Activated T-helper 1 cell treated with anti-CD3 and anti-CD28 coated beads, Interleukin-12 subunit alpha, Interleukin-12 subunit beta, Interleukin-2, Interleukin-4 antibody, amounts not matched to agents 30 ng/mL and 10 ng/mL and 1 ng/mL, durations not matched to agents 14 hours and 24 hours and 36 hours (primary cell): Measurements from ENCODE around the gene PLXNB3. TPM values are rescaled to one million over a fixed set of nuclear protein-coding genes. Genes with fewer than 3 reads are reported as not detected.
A peak's percentile ranks its signal among the peaks of the same experiment; 100 is the strongest.
"Not testable (repeated sequence)": the region's sequence is repeated elsewhere in the genome, so short reads cannot be mapped to it uniquely, and the experiment has no call there.

Source experiments
- DNase-seq: peaks from one replicate; pipeline ENCODE4 v3.0.0; 2021; ENCODE audit warnings: low spot score
- H3K27ac Mint-ChIP-seq: one replicate; pipeline ENCODE4 v1.8.0; 2021; ENCODE audit warnings: mild to moderate bottlenecking, mixed read lengths
- H3K27me3 Mint-ChIP-seq: one replicate; pipeline ENCODE4 v1.8.0; 2022; ENCODE audit warnings: mild to moderate bottlenecking, moderate library complexity, mixed read lengths; ENCODE audit not compliant: insufficient read depth
- H3K36me3 Mint-ChIP-seq: one replicate; pipeline ENCODE4 v1.8.0; 2021; ENCODE audit warnings: low read depth, mixed read lengths
- H3K4me1 Mint-ChIP-seq: one replicate; pipeline ENCODE4 v1.8.0; 2021; ENCODE audit warnings: low read depth, mixed read lengths
- H3K4me3 Mint-ChIP-seq: one replicate; pipeline ENCODE4 v1.8.0; 2021; ENCODE audit warnings: mild to moderate bottlenecking, moderate library complexity, mixed read lengths
- H3K9me3 Mint-ChIP-seq: one replicate; pipeline ENCODE4 v1.8.0; 2021; ENCODE audit warnings: mixed read lengths
- intact Hi-C: fragments of 100-400 bp; cut with micrococcal nuclease; formaldehyde crosslinking; loops from one replicate; pipeline ENCODE4 v1.15.1; 2024
- total RNA-seq: library from RNA; stranded (reverse); gene quantifications from 2 replicates; pipeline ENCODE4 v1.2.3, GENCODE V29; 2022

PLXNB3 gene
- total RNA-seq, 1 donor from 2014 or later = 0.21 TPM

DNA sequence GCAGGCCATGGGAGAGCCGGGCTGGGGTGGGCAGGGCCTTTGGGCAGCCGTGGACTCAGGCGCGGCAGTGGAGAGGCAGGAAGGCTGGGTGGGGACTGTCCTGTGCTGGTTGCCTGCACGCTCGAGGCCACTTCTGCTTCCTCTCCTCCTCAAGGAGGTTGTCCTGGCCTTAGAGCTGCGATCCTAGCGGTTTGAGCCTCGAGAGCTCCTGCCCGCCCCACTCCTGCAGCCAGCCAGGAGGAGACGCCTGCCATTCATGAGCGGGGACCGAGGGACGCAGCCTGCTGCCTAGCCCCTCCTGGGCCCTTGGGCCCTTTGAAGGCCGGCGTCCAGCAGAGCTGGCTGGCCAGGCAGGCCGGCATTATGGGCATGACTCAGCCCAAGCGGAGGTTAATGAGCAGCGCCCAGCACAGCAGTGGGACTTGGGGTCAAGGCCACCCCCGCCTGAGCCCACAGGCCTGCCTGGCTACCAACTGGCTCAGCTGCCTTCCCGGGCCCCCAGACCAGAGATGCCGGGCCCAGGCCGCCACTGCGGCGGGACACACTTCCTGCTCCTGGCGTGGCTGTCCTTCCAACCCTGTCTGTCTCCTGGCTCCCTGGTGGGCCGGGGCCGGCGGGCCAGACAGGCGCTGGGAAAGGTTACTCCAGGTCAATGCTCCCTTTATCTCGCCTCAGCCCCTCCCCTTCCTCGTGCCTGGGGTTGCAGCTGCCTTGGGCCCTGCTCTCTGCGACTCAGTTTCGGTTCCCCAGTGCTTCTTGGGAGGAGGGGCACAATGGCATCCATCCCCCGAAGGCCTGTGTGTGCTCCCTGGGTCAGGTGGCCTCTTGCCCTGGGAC lies 37.5 kb upstream of the PLXNB3 start:
- Mint-ChIP-seq H3K27ac (peak overlapping the region; percentile 63), H3K9me3 (peaks cover 3% of the 10 kb centered on the region), H3K4me1 (peaks cover 28% of the 10 kb centered on the region), H3K27me3 (no peaks in the 10 kb centered on the region), H3K4me3 (peak overlapping the region; percentile 72), H3K36me3 (peaks cover 22% of the 10 kb centered on the region)
- peak; percentile 31 for DNase-seq
- intact Hi-C loops = loop anchor here (10.0 kb wide), 1 partner anchor 668 kb away; the partner anchor contains the start of gene RPL10

DNA sequence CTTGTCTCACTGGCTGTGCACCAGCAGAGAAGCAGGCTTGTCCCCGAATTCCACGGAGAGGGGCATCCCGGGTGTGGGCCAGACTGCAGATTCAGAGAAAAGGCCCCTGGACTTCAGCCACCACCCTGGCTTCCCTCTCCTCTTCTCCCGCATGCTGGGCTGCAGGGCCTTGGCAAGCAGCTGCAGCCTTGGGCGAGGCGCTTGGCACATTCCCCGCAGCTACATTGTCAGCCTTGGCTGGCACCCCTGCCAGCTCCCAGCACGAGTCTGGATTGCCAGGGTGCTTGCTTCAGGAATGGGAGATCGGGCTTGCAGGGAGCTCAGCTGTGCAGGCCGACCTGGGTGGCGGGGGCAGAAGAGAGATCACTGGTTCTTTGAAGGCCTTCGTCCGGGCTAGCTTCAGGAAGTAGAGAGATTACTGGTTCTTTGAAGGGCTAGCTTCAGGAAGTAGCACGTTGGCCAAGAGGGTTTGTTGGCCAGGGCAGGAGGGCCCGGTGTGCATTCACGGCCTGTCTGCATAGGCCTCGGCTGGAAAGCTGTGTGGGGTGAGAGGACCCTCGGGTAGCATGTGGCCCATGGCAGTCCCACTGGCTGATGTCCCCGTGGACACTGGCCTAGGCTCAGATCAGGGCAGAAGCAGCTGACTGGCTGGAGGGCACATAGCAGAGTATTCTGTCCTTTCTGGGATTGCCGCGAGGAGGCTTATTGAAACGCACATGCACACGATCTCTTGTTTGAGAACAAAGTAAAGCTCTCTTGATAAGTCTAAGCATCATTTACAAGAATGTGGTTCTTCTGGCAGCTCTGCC lies 36.7 kb upstream of the PLXNB3 start:
- peak overlapping the region; percentile 72 for H3K4me3 Mint-ChIP-seq
- intact Hi-C loops = loop anchor here (10.0 kb wide), 1 partner anchor 667 kb away; the partner anchor contains the start of gene RPL10
- peaks cover 23% of the 10 kb centered on the region for H3K36me3 Mint-ChIP-seq
- H3K4me1 Mint-ChIP-seq = peaks cover 31% of the 10 kb centered on the region
- H3K27me3 Mint-ChIP-seq = no peaks in the 10 kb centered on the region
- DNase-seq = no peak
- peak overlapping the region; percentile 63 for H3K27ac Mint-ChIP-seq
- H3K9me3 Mint-ChIP-seq = peaks cover 8% of the 10 kb centered on the region

DNA sequence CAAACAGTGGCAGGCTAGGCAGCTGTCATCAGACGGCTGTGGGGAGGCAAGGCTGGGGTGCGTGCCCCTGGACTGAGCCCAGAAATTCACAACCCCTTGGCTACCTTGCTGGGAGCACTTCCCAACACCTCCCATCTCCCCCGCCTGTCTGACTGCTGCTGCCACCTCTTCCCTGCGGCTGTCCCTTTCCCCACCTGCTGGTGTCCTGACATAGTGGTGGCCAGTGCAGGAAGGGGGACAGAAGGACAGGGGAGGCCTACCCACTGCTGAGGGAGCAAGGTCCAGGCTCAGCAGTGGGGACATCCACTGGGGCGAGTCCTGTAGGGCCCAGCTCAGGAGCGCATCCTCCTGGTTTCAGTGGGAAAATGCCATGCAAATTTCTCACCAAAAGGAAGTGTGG lies 36.0 kb upstream of the PLXNB3 start:
- H3K9me3 Mint-ChIP-seq = peaks cover 8% of the 10 kb centered on the region

DNA sequence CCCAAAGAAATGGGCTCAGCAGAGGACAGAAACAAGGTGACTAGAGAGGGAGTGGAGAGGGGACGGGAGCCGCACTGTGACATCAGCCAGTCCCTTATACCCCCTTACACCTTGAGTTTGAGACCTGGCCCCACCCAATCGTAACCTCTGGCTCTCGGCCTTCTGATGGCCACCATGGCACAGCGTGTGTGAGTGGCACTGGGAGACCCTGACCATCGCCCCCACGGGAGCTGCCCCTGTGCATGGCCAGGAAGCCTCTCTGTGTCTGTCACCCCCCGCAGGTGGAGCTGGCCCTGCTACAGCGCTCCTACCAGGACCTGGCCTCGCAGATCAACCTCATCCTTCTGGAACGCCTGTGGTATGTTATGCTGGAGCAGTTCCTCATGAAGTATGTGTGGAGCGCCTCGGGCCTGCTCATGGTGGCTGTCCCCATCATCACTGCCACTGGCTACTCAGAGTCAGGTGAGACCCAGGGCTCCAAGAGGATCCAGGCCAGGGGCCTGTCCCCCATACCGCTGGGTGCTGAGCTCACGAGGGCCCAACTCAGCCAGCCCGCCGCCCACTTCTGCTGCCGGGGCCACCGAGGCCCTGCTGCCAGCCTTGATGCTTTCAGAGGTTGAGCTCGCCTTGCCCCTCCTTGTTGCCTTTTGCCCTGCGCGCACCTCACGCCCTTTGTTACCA lies 35.0 kb upstream of the PLXNB3 start:
- H3K36me3 Mint-ChIP-seq = peaks cover 17% of the 10 kb centered on the region
- DNase-seq = no peak
- no peak overlapping the region for H3K4me3 Mint-ChIP-seq
- no peak overlapping the region for H3K27ac Mint-ChIP-seq
- H3K4me1 Mint-ChIP-seq = peaks cover 24% of the 10 kb centered on the region
- H3K9me3 Mint-ChIP-seq = peaks cover 8% of the 10 kb centered on the region
- no peaks in the 10 kb centered on the region for H3K27me3 Mint-ChIP-seq
- intact Hi-C loops = loop anchor here (10.0 kb wide), 1 partner anchor 666 kb away; the partner anchor contains the start of gene RPL10

More for the DNA sequence above, 36.0 kb upstream of the PLXNB3 start:
- Mint-ChIP-seq H3K27me3 (no peaks in the 10 kb centered on the region), H3K36me3 (peaks cover 17% of the 10 kb centered on the region), H3K4me1 (peaks cover 24% of the 10 kb centered on the region), H3K4me3 (no peak overlapping the region), H3K27ac (no peak overlapping the region)
- intact Hi-C loops = loop anchor here (10.0 kb wide), 1 partner anchor 667 kb away; the partner anchor contains the start of gene RPL10
- no peak for DNase-seq

DNA sequence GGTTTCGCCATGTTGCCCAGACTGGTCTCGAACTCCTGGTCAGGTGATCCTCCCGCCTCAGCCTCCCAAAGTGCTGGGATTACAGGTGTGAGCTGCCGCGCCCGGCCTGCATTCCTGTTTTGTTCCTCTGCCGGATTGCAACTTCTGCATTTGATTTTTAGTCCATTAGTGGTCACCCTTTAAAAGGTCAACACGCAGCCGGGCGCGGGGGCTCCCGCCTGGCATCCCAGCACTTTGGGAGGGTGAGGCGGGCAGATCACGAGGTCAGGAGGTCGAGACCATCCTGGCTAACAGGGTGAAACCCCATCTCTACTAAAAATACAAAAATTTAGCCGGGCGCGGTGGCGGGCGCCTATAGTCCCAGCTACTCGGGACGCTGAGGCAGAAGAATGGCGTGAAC lies 33.9 kb upstream of the PLXNB3 start:
- H3K4me3 Mint-ChIP-seq, intact Hi-C loops, H3K27ac Mint-ChIP-seq, H3K27me3 Mint-ChIP-seq, DNase-seq, H3K9me3 Mint-ChIP-seq: not testable (repeated sequence)
- H3K36me3 Mint-ChIP-seq = peaks cover 24% of the 10 kb centered on the region
- H3K4me1 Mint-ChIP-seq = peaks cover 28% of the 10 kb centered on the region

DNA sequence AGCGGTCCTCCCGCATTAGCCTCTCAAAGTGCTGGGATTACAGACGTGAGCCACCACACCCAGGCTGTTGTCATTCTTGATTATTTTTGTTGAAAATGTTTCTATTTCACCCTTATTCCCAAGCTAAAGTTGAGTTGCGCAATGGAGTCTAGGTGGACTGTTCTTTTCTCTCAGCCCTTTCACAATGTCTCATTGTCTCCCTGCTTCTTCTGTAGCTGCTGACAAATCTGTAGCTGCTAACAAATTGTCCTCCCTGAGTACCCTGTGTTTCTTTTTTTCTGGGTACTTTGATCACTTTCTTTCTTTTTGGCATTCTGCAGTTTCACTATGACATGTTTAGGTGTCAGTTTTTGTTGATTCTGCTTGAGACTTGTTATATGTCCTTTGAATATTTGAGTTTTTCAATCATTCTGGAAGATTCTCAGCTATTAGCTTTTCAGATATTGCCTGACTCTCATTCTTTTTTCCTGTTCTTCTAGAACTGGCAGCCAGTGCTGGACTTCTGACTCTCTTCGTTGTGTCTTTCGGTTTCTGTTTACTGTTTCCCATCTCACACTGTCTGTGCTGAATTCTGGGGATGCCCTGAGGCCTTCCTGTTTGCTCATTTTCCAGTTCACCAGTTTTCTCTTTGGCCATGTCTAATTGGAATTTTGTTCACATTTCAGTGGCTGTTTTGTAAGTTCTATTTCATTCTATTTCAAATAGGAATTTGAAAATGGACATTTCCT lies 32.8 kb upstream of the PLXNB3 start:
- no peak for DNase-seq
- peaks cover 8% of the 10 kb centered on the region for H3K9me3 Mint-ChIP-seq
- H3K27me3 Mint-ChIP-seq = no peaks in the 10 kb centered on the region
- H3K4me1 Mint-ChIP-seq = peaks cover 35% of the 10 kb centered on the region
- H3K27ac Mint-ChIP-seq = peak overlapping the region; percentile 61
- no peak overlapping the region for H3K4me3 Mint-ChIP-seq
- peaks cover 31% of the 10 kb centered on the region for H3K36me3 Mint-ChIP-seq
- intact Hi-C loops = no loop called here

DNA sequence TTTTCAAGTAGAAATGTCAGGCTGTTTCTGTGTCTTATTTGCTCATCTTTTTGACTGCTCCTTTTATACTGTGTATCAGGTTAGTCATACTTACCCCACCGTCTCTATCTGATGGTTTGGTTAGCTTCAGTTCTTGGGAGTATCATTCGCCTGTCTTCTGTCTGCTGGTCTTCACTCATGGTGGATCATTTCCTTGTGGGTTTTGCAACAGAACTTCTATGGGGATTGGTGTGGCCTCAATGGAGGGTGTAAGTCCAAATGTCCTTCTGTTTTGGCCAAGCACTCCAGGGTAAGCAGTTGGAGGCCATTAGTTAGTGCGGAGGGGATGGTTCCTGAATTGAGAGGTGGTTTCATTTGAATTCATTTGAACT lies 32.2 kb upstream of the PLXNB3 start:
- intact Hi-C loops = no loop called here
- H3K4me3 Mint-ChIP-seq = no peak overlapping the region
- H3K4me1 Mint-ChIP-seq = peaks cover 34% of the 10 kb centered on the region
- DNase-seq = no peak
- H3K36me3 Mint-ChIP-seq = peaks cover 32% of the 10 kb centered on the region
- H3K27me3 Mint-ChIP-seq = no peaks in the 10 kb centered on the region
- H3K9me3 Mint-ChIP-seq = peaks cover 8% of the 10 kb centered on the region
- peak overlapping the region; percentile 40 for H3K27ac Mint-ChIP-seq

DNA sequence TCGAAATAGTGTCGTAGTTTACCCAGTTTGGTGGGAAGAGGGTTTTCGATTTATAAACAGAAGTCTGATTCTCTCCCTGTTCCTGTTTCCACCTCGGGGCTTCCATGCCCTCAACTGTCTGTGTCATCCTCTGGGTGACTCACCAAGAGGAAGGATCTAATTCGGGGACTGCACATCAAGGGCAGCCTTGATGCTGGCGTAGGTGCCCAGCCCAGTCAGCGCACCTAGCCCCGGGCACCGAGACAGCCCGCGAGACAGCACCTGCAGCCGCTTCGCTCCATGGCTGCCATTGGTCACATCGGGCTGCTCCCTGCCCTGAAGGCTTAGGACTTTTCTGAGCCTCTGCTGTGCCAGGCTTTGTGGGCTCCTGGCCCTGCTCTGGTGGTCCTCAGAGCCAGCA lies 31.6 kb upstream of the PLXNB3 start:
- intact Hi-C loops = no loop called here
- peaks cover 30% of the 10 kb centered on the region for H3K4me1 Mint-ChIP-seq
- peaks cover 32% of the 10 kb centered on the region for H3K36me3 Mint-ChIP-seq
- H3K4me3 Mint-ChIP-seq = no peak overlapping the region
- no peak for DNase-seq
- H3K27ac Mint-ChIP-seq = no peak overlapping the region
- peaks cover 8% of the 10 kb centered on the region for H3K9me3 Mint-ChIP-seq
- H3K27me3 Mint-ChIP-seq = no peaks in the 10 kb centered on the region

DNA sequence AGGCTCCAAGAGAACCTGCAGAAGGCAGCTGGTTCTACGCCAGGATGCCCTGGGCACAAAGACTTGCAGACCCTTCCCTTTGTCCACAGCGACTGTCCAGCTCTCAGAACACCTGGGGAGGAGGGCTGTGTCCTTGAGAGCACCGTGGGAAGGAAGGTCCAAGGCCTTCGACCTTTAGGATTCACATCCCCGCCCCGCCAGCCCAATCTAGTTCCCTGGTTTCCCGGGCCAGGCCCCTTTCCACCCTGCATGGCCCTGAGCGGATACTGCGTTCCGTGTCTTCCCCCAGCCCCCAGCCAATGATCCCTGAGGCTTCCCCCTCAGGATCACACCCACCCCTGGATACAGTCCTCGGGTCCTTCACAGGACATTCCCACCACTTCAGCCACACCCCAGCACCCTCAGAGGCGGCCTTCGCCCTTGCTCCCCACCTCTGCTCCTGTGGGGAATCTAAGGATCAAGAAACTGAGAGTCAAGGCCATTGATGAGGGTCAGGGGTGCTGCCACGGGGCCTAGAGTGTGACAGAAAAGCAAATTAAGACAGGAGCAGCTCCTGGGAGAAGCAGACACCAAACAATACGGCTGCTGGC lies 30.3 kb upstream of the PLXNB3 start:
- Mint-ChIP-seq H3K9me3 (peaks cover 8% of the 10 kb centered on the region), H3K27ac (no peak overlapping the region), H3K36me3 (peaks cover 32% of the 10 kb centered on the region), H3K27me3 (no peaks in the 10 kb centered on the region), H3K4me3 (no peak overlapping the region), H3K4me1 (peaks cover 30% of the 10 kb centered on the region)
- intact Hi-C loops = no loop called here
- DNase-seq = no peak

DNA sequence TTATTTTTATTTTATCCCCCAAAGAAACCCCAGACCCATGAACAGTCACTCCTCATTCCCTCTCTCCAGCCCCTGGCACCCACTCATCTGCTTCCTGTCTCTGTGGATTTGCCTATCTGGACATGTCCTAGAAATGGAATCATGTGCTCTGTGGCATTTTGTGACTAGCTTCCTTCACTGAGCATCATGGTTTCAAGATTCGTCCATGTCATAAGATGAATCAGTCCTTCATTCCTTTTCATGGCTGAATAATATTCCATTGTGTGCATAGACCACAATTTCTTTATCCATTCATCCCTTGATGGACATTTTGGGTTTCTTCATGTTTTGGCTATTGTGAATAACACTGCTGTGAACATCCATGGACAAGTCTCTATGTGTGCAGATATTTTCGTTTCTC lies 29.2 kb upstream of the PLXNB3 start:
- H3K4me3 Mint-ChIP-seq = no peak overlapping the region
- no peak for DNase-seq
- no peak overlapping the region for H3K27ac Mint-ChIP-seq
- H3K27me3 Mint-ChIP-seq = no peaks in the 10 kb centered on the region
- H3K36me3 Mint-ChIP-seq = peaks cover 32% of the 10 kb centered on the region
- peaks cover 8% of the 10 kb centered on the region for H3K9me3 Mint-ChIP-seq
- intact Hi-C loops = no loop called here
- peaks cover 30% of the 10 kb centered on the region for H3K4me1 Mint-ChIP-seq

DNA sequence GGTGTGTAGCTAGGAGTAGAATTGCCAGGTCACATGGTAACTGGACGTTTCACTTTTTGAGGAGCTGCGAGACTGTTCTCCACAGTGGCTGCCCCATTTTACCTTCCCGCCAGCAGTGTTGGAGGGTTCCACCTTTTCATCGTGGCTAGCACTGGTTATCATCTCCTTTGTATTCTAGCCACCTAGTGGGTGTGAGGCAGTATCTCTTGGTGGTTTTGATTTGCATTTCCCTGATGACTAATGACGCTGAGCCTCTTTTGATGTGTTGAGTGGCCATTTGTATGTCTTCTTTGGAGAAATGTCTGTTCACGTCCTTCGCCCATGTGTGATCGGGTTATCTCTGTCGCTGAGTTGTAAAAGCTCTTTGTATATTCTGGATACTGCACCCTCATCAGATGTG lies 28.8 kb upstream of the PLXNB3 start:
- Mint-ChIP-seq H3K4me3 (no peak overlapping the region), H3K36me3 (peaks cover 35% of the 10 kb centered on the region), H3K27me3 (no peaks in the 10 kb centered on the region), H3K4me1 (peaks cover 33% of the 10 kb centered on the region), H3K27ac (no peak overlapping the region), H3K9me3 (peaks cover 8% of the 10 kb centered on the region)
- DNase-seq = no peak
- intact Hi-C loops = no loop called here
